ENCODE results near the gene SLC16A5.

SLC16A5 gene

GRCh38 chr17:75078284-75079022 is 9.3 kb upstream of the SLC16A5 start:
- ChIA-PET CTCF (interaction anchor here (0.6 to 1.0 kb wide), 5 partner anchors 15 to 123 kb away, joined by 3 to 4 read pairs (median 3); no protein-coding TSS in a partner anchor), POLR2A (interaction anchor here (0.6 to 1.5 kb wide), 5 partner anchors 8 to 451 kb away, joined by 3 to 10 read pairs (median 3); partner anchors contain the start of genes ARMC7 and SLC16A5)
- no peak for DNase-seq (ENCODE audit: extremely low spot score)
- TF ChIP-seq NFRKB (IDR thresholded peaks at IDR 0.05) (no peak), BHLHE40 (IDR thresholded peaks at IDR 0.05; ENCODE audit: borderline replicate concordance) (no peak), SP1 (IDR thresholded peaks at IDR 0.05) (no peak), LEF1 (IDR thresholded peaks at IDR 0.05; ENCODE audit: borderline replicate concordance) (no peak), FOXM1 (IDR thresholded peaks at IDR 0.05; ENCODE audit: borderline replicate concordance) (no peak), ARNT (IDR thresholded peaks at IDR 0.05) (no peak), TARDBP (IDR thresholded peaks at IDR 0.05) (no peak), FOXK2 (IDR thresholded peaks at IDR 0.05) (no peak), ELF4 (IDR thresholded peaks at IDR 0.05) (no peak), ZNF384 (IDR thresholded peaks at IDR 0.05) (no peak), CTBP1 (IDR thresholded peaks at IDR 0.05; ENCODE audit: borderline replicate concordance) (no peak), FOXA1 (IDR thresholded peaks at IDR 0.05) (no peak), PKNOX1 (IDR thresholded peaks at IDR 0.05) (no peak), HDGF (IDR thresholded peaks at IDR 0.05; ENCODE audit: borderline replicate concordance) (no peak), SUZ12 (IDR thresholded peaks at IDR 0.05) (no peak), L3MBTL2 (conservative IDR thresholded peaks at IDR 0.05) (no peak)

- CTCF ChIA-PET = interaction anchor here (1.0 kb wide), 2 partner anchors 19 to 123 kb away, joined by 3 to 4 read pairs; no protein-coding TSS in a partner anchor
- TF ChIP-seq CTBP1 (IDR thresholded peaks at IDR 0.05; ENCODE audit: borderline replicate concordance) = no peak
- TF ChIP-seq NFRKB (IDR thresholded peaks at IDR 0.05) = no peak
- no peak for TF ChIP-seq ELF4 (IDR thresholded peaks at IDR 0.05)
- TF ChIP-seq SUZ12 (IDR thresholded peaks at IDR 0.05) = no peak
- DNase-seq (ENCODE audit: extremely low spot score) = no peak
- POLR2A ChIA-PET = interaction anchor here (0.6 to 1.5 kb wide), 5 partner anchors 9 to 451 kb away, joined by 3 to 10 read pairs (median 3); partner anchors contain the start of genes ARMC7 and SLC16A5
Observed at GRCh38 chr17:75079023-75079373, 8.8 kb upstream of the SLC16A5 start.

DNA sequence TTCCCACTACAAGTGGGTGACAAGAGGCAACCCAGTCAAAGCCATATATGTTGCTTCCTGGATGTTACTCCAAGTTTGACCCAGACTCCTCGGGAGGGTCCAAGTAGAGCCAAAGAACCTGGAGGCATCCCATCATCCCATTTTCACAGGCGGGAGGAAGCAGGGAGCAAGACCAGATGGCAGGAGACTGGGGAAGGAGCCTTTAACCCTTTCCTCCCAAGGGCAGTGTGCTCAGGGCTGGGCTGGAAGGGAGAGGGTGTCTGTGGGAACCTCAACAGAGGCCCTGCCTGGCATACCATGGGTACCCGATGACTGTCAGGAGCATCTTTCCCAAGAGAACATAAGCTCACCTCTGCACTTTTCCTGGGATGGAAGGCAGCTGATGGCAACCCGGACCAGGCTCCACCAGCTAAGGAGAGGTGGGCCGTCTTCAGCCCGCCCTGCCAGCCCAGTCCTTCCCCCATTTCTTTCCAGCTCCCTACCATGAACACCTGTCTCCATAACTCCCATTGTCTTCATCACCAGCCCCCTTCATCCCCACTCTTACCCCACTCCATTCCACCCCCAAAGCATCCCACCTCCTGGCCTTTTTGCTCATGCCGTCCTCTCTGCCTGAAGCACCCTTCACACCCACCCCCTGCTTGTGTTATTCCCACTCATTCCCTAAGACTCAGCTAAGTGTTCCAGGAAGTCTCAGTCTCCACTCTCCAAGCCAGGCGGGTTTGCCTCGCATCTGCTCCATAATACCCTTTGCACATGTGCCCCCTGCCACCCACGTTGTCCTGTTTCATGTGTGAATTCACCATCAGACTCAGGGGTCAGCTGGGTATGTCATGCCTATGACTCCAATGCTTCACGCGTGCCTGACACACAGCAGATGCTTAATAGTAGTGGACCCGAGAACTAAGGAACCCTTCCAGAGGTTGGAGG is 5.9 kb upstream of the SLC16A5 start:
- CTCF ChIA-PET = interaction anchor here (0.6 kb wide), 1 partner anchor 15 kb away, joined by 3 read pairs; no protein-coding TSS in a partner anchor
- DNase-seq (ENCODE audit: extremely low spot score) = no peak
- POLR2A ChIA-PET = interaction anchor here (0.9 to 1.4 kb wide), 2 partner anchors 9 to 28 kb away, joined by 3 to 4 read pairs; partner anchors contain the start of gene ARMC7

DNA sequence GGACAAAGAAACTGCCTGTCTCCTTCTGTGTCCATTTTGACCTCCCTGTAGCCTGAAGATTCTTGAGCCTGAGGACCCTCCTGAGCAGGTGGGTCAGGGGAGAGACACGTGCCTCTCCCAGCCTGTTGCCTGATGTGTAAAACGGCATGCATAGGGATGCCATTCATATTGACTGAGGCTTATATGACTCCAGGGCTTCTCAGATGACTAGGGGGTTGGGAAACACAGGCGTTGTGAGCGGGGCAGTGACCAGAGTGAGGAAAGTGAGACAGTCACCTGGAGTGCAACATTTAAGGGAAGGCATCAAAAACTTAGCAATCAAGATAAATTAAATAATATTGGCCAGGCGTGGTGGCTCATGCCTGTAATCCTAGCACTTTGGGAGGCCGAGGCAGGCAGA is 5.1 kb upstream of the SLC16A5 start:
- no peak for DNase-seq (ENCODE audit: extremely low spot score)
- CTCF ChIA-PET = no interaction called here
- POLR2A ChIA-PET = no interaction called here
- TF ChIP-seq BHLHE40 (IDR thresholded peaks at IDR 0.05; ENCODE audit: borderline replicate concordance) = no peak
- no peak for TF ChIP-seq FOXK2 (IDR thresholded peaks at IDR 0.05)
- no peak for TF ChIP-seq ARNT (IDR thresholded peaks at IDR 0.05)
- no peak for TF ChIP-seq FOXA1 (IDR thresholded peaks at IDR 0.05)
- no peak for TF ChIP-seq ELF4 (IDR thresholded peaks at IDR 0.05)
- no peak for TF ChIP-seq FOXM1 (IDR thresholded peaks at IDR 0.05; ENCODE audit: borderline replicate concordance)
- TF ChIP-seq TARDBP (IDR thresholded peaks at IDR 0.05) = no peak
- TF ChIP-seq ZNF384 (IDR thresholded peaks at IDR 0.05) = no peak
- no peak for TF ChIP-seq HDGF (IDR thresholded peaks at IDR 0.05; ENCODE audit: borderline replicate concordance)
- TF ChIP-seq PKNOX1 (IDR thresholded peaks at IDR 0.05) = no peak; the same call in 1 of the 2 replicates
- no peak for TF ChIP-seq CTBP1 (IDR thresholded peaks at IDR 0.05; ENCODE audit: borderline replicate concordance)

More for the DNA sequence above, 5.9 kb upstream of the SLC16A5 start:
- TF ChIP-seq CTBP1 (IDR thresholded peaks at IDR 0.05; ENCODE audit: borderline replicate concordance) (no peak), PKNOX1 (IDR thresholded peaks at IDR 0.05) (no peak), ZNF384 (IDR thresholded peaks at IDR 0.05) (no peak), FOXA1 (IDR thresholded peaks at IDR 0.05) (no peak), BHLHE40 (IDR thresholded peaks at IDR 0.05; ENCODE audit: borderline replicate concordance) (no peak), HDGF (IDR thresholded peaks at IDR 0.05; ENCODE audit: borderline replicate concordance) (no peak), SP1 (IDR thresholded peaks at IDR 0.05) (no peak), ARNT (IDR thresholded peaks at IDR 0.05) (no peak), LEF1 (IDR thresholded peaks at IDR 0.05; ENCODE audit: borderline replicate concordance) (no peak), NFRKB (IDR thresholded peaks at IDR 0.05) (no peak), TARDBP (IDR thresholded peaks at IDR 0.05) (no peak), SUZ12 (IDR thresholded peaks at IDR 0.05) (no peak), ELF4 (IDR thresholded peaks at IDR 0.05) (no peak), FOXK2 (IDR thresholded peaks at IDR 0.05) (no peak), L3MBTL2 (conservative IDR thresholded peaks at IDR 0.05) (no peak)

DNA sequence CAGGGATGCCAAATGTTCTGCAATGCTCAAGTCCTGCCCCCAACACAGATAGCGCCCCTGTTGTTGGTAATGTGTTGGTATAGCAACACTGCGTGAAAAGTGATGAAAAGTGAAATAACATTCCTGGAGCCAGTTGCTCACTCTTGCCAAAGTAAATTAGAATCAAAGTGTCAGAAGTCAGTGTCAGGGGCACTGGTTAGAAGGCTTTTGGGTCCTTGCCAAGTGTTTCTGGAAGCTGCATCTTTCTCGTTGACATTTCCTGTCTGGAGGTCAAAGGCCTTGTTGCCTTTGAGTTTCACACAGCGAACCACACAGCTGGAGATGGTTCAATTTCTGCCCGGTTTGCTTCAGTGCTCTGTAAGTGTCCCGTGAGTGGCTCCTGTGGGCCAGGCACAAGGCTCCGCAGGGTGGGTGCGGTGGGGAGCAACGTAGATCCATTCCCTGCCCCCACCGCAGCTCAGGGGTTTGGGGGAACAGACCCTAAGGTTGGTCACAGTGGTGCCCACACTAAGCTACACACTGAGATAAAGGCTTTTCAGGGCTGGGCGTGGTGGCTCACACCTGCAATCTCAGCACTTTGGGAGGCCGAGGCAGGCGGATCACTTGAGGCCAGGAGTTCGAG is 3.6 kb upstream of the SLC16A5 start:
- DNase-seq (ENCODE audit: extremely low spot score) = no peak
- CTCF ChIA-PET = no interaction called here
- no peak for TF ChIP-seq FOXA1 (IDR thresholded peaks at IDR 0.05)
- no peak for TF ChIP-seq NFRKB (IDR thresholded peaks at IDR 0.05)
- TF ChIP-seq PKNOX1 (IDR thresholded peaks at IDR 0.05) = no peak
- TF ChIP-seq ARNT (IDR thresholded peaks at IDR 0.05) = no peak
- no peak for TF ChIP-seq FOXM1 (IDR thresholded peaks at IDR 0.05; ENCODE audit: borderline replicate concordance)
- no peak for TF ChIP-seq ZNF384 (IDR thresholded peaks at IDR 0.05)
- no peak for TF ChIP-seq CTBP1 (IDR thresholded peaks at IDR 0.05; ENCODE audit: borderline replicate concordance)
- TF ChIP-seq HDGF (IDR thresholded peaks at IDR 0.05; ENCODE audit: borderline replicate concordance) = no peak
- no peak for TF ChIP-seq BHLHE40 (IDR thresholded peaks at IDR 0.05; ENCODE audit: borderline replicate concordance)
- TF ChIP-seq SUZ12 (IDR thresholded peaks at IDR 0.05) = no peak
- TF ChIP-seq LEF1 (IDR thresholded peaks at IDR 0.05; ENCODE audit: borderline replicate concordance) = no peak
- TF ChIP-seq L3MBTL2 (conservative IDR thresholded peaks at IDR 0.05) = no peak
- no peak for TF ChIP-seq SP1 (IDR thresholded peaks at IDR 0.05)
- no peak for TF ChIP-seq ELF4 (IDR thresholded peaks at IDR 0.05)
- POLR2A ChIA-PET = interaction anchor here (0.8 kb wide), 1 partner anchor 26 kb away, joined by 3 read pairs; the partner anchor contains the start of gene ARMC7

All from HEK293T (cell line).